Neural progenitor cell (in vitro differentiated cells): Measurements from ENCODE around the gene DTWD1.

Experiments
- CTCF ChIP-seq: fragments of 200-600 bp; sonication (generic); IDR thresholded peaks from 2 replicates; pipeline ENCODE4 v1.5.1; 2017; ENCODE audit warnings: antibody characterized with exemption, mild to moderate bottlenecking
- EZH2 ChIP-seq: fragments of 200-600 bp; sonication (generic); IDR thresholded peaks from 2 replicates; pipeline ENCODE4 v1.6.1; 2017; ENCODE audit warnings: antibody characterized with exemption, mild to moderate bottlenecking, moderate library complexity
- EZH2phosphoT487 ChIP-seq: fragments of 200-600 bp; sonication (generic); IDR thresholded peaks from 2 replicates; pipeline ENCODE4 v1.6.1; 2017; ENCODE audit warnings: antibody characterized with exemption

GRCh38 chr15:49693498-49693897 is 72.7 kb downstream of the DTWD1 start:
- TF ChIP-seq CTCF (no peak), EZH2phosphoT487 (no peak), EZH2 (no peak)
